Measurements from ENCODE around the gene FTO.

DNA sequence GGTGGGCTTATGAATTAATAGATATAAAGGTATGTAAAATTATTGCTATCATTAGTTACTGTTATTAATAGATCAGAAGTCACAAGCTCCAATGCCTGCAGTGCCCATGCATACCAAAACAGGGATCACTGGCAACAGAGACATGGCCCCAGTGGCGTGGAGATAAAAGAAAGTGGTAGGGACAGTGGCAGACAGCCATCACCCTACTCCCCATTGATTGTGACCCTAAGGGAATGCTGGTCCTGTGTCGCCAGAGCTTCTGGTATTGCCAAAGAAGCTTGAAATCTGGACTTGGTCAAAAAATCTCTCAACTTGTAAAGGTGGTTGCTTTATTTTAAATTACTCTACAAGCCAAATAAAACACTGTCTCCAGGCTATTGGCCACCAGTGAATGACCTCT is 303.5 kb downstream of the FTO start:
- TF ChIP-seq, protein P1, sequence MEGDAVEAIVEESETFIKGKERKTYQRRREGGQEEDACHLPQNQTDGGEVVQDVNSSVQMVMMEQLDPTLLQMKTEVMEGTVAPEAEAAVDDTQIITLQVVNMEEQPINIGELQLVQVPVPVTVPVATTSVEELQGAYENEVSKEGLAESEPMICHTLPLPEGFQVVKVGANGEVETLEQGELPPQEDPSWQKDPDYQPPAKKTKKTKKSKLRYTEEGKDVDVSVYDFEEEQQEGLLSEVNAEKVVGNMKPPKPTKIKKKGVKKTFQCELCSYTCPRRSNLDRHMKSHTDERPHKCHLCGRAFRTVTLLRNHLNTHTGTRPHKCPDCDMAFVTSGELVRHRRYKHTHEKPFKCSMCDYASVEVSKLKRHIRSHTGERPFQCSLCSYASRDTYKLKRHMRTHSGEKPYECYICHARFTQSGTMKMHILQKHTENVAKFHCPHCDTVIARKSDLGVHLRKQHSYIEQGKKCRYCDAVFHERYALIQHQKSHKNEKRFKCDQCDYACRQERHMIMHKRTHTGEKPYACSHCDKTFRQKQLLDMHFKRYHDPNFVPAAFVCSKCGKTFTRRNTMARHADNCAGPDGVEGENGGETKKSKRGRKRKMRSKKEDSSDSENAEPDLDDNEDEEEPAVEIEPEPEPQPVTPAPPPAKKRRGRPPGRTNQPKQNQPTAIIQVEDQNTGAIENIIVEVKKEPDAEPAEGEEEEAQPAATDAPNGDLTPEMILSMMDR (IDR thresholded peaks at IDR 0.05; ENCODE audit: poor library complexity), result no peak
- TF ChIP-seq EZH2phosphoT487 (IDR thresholded peaks at IDR 0.05; ENCODE audit: low read depth, severe bottlenecking, unreplicated experiment), result no peak

All from hepatocyte (in vitro differentiated cells).